ENCODE results near the gene ADAMTS17. TPM values are rescaled to one million over a fixed set of nuclear protein-coding genes. Genes with fewer than 3 reads are reported as not detected.

ADAMTS17 gene
- total and polyA plus RNA-seq, 9 of the 15 experiments (the other 6 are each of a cell fraction or from before 2014, with no cell fraction given): 0.01 to 0.14 (median 0.07) TPM; not detected in 6

DNA sequence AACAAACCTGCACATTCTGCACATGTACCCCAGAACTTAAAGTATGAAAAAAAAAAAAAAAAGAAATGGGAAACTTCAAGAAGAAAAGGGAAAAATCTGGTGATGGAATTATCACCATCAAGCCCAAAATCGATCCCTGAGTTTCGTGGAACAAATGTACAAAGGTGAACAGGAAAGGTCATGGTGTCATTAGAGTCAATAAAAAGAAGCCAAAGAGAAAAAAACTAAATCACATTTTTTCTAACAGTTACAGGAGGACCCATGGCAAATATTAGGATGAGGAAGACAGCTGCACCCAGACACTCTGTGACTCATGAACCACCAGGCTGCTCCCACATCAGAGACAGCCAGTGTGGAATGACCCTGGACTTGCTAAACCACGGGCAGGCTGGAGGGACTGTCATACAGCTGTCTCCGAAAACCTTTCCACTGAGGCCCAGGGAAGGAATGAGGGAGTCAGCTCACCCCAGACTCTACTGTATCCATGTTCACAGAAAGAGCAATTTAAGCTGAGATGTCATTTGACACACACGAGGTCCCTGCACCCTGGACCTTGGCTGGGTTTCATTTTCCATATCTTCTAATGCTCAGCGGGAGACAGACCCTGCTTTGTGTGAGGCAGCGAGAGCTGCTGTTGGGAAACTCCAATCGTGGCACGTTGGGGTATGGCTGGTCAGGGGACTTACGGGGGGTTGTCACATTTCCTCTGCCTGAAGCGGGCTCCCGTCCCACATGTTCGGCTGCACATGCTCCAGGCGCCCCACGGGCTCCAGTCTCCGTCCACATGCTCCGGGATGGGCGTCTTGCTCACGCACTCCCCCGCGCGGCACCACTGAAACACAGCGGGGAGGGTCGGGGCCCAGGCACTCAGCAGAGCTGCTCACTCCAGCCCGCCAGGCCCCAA lies 210.2 kb downstream of the ADAMTS17 start (continued):
- TF ChIP-seq, protein P1, sequence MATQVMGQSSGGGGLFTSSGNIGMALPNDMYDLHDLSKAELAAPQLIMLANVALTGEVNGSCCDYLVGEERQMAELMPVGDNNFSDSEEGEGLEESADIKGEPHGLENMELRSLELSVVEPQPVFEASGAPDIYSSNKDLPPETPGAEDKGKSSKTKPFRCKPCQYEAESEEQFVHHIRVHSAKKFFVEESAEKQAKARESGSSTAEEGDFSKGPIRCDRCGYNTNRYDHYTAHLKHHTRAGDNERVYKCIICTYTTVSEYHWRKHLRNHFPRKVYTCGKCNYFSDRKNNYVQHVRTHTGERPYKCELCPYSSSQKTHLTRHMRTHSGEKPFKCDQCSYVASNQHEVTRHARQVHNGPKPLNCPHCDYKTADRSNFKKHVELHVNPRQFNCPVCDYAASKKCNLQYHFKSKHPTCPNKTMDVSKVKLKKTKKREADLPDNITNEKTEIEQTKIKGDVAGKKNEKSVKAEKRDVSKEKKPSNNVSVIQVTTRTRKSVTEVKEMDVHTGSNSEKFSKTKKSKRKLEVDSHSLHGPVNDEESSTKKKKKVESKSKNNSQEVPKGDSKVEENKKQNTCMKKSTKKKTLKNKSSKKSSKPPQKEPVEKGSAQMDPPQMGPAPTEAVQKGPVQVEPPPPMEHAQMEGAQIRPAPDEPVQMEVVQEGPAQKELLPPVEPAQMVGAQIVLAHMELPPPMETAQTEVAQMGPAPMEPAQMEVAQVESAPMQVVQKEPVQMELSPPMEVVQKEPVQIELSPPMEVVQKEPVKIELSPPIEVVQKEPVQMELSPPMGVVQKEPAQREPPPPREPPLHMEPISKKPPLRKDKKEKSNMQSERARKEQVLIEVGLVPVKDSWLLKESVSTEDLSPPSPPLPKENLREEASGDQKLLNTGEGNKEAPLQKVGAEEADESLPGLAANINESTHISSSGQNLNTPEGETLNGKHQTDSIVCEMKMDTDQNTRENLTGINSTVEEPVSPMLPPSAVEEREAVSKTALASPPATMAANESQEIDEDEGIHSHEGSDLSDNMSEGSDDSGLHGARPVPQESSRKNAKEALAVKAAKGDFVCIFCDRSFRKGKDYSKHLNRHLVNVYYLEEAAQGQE (IDR thresholded peaks at IDR 0.05; ENCODE audit: borderline replicate concordance): peak; percentile 39; the same call in 1 of the 2 replicates
- TF ChIP-seq, protein P1 (CRISPR knock-in tag; IDR thresholded peaks at IDR 0.05; ENCODE audit: low read depth): no peak
- TF ChIP-seq VEZF1 (CRISPR knock-in tag; IDR thresholded peaks at IDR 0.05) (peak; percentile 21; the same call in 1 of the 2 replicates), SRSF1 (IDR thresholded peaks at IDR 0.05; ENCODE audit: low read depth, low read length) (no peak), LCOR (CRISPR knock-in tag; IDR thresholded peaks at IDR 0.05) (no peak), NR3C1 (CRISPR knock-in tag; IDR thresholded peaks at IDR 0.05) (peak; percentile 75; the same call in 1 of the 2 replicates)
- TF ChIP-seq, protein P2, sequence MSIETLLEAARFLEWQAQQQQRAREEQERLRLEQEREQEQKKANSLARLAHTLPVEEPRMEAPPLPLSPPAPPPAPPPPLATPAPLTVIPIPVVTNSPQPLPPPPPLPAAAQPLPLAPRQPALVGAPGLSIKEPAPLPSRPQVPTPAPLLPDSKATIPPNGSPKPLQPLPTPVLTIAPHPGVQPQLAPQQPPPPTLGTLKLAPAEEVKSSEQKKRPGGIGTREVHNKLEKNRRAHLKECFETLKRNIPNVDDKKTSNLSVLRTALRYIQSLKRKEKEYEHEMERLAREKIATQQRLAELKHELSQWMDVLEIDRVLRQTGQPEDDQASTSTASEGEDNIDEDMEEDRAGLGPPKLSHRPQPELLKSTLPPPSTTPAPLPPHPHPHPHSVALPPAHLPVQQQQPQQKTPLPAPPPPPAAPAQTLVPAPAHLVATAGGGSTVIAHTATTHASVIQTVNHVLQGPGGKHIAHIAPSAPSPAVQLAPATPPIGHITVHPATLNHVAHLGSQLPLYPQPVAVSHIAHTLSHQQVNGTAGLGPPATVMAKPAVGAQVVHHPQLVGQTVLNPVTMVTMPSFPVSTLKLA (conservative IDR thresholded peaks at IDR 0.05): peak; percentile 56 to 73; a peak in 3 of 4 replicates
